ENCODE data around the gene CASZ1. TPM values are rescaled to one million over a fixed set of nuclear protein-coding genes. Genes with fewer than 3 reads are reported as not detected.

The CASZ1 gene
- total RNA-seq, 4 donors from 2014 or later, result 21.9 to 60.2 (median 29.6) TPM

GRCh38 chr1:10721381-10722321 is 74.8 kb downstream of the CASZ1 start:
- H3K27ac ChIP-seq (replicated peaks in 1 of 4), result no peak overlapping the region
- peaks cover 49 to 62% (median 54%) of the 10 kb centered on the region in 4 donors for H3K4me1 ChIP-seq
- no peaks in the 10 kb centered on the region for H3K27me3 ChIP-seq
- 72% methylated on average over 17 of the region's 26 CpGs for WGBS
- intact Hi-C loops (cut with DNase I), result no loop called here
- TF ChIP-seq CTCF (IDR thresholded peaks at IDR 0.05), result no peak
- TF ChIP-seq POLR2A (IDR thresholded peaks at IDR 0.05; ENCODE audit: low read depth), result no peak
- no peak for TF ChIP-seq EP300 (IDR thresholded peaks at IDR 0.05)
- no peak for TF ChIP-seq POLR2AphosphoS5 (IDR thresholded peaks at IDR 0.05)
- no peaks in the 10 kb centered on the region for H3K36me3 ChIP-seq
- no peak overlapping the region for H3K4me3 ChIP-seq
- DNase-seq (ENCODE audit: extremely low spot score), result no peak
- no peaks in the 10 kb centered on the region for H3K9me3 ChIP-seq

GRCh38 chr1:10720635-10721034 is 75.8 kb downstream of the CASZ1 start:
- H3K27ac ChIP-seq (replicated peaks in 1 of 4), result no peak overlapping the region
- intact Hi-C loops (cut with DNase I), result no loop called here
- no peaks in the 10 kb centered on the region for H3K27me3 ChIP-seq

GRCh38 chr1:10718083-10718415 is 78.4 kb downstream of the CASZ1 start:
- no peak for TF ChIP-seq CTCF (IDR thresholded peaks at IDR 0.05)
- no peak for TF ChIP-seq POLR2A (IDR thresholded peaks at IDR 0.05; ENCODE audit: low read depth)
- TF ChIP-seq EP300 (IDR thresholded peaks at IDR 0.05), result no peak
- Histone ChIP-seq H3K27ac (replicated peaks in 1 of 4) (no peak overlapping the region), H3K9me3 (no peaks in the 10 kb centered on the region), H3K4me3 (no peak overlapping the region), H3K36me3 (no peaks in the 10 kb centered on the region), H3K27me3 (peaks cover 0 to 4% (median 0%) of the 10 kb centered on the region in 4 donors), H3K4me1 (peaks cover 30 to 47% (median 38%) of the 10 kb centered on the region in 4 donors)
- 78% methylated on average over 9 of the region's 9 CpGs for WGBS
- intact Hi-C loops (cut with DNase I), result no loop called here
- DNase-seq (ENCODE audit: extremely low spot score), result no peak

More at GRCh38 chr1:10720635-10721034, 75.8 kb downstream of the CASZ1 start:
- WGBS, result 81% methylated on average over 10 of the region's 12 CpGs
- H3K9me3 ChIP-seq, result no peaks in the 10 kb centered on the region
- no peaks in the 10 kb centered on the region for H3K36me3 ChIP-seq
- H3K4me1 ChIP-seq, result peaks cover 41 to 59% (median 48%) of the 10 kb centered on the region in 4 donors
- H3K4me3 ChIP-seq, result no peak overlapping the region
- no peak for DNase-seq (ENCODE audit: extremely low spot score)
- TF ChIP-seq POLR2A (IDR thresholded peaks at IDR 0.05; ENCODE audit: low read depth) (no peak), POLR2AphosphoS5 (IDR thresholded peaks at IDR 0.05) (no peak), CTCF (IDR thresholded peaks at IDR 0.05) (no peak), EP300 (IDR thresholded peaks at IDR 0.05) (no peak)

DNA sequence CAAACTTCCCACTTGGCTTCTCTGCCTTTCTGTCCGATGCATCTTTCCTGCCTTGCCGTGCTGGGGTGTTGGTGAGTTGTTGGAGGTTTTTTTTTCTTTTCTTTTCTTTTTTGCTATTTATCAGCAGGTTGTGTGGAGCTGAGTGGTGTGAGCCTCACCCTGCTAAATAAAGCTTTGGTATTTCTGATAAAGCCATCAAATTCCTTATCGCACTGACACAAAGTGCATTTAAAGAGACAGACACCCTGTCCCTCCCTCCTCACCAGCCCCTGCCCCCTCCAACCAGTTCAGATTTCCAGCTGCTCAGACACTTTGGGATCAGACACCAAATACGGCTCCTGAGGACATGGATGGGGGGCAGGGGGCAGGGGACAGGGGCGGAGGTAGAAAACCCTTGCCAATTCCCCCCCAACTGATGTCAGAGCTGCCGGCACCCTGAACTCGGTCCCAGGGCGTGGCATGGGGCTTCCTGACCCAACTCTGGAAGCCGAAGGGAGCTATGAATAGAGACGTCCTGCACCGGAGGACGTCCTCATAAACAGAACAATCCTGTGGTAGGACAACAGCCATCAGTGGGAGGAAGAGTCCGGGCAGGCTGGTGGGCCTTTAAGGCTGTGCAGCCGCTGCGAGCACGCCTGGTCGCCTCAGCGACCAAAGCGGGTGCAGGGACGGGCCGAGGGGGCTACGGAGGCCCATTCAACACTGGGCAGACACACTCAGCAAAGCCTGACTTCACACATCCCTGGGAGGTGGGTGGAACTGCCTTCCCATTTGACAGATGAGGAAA is 79.0 kb downstream of the CASZ1 start:
- H3K27me3 ChIP-seq, result peaks cover 0 to 4% (median 0%) of the 10 kb centered on the region in 4 donors
- TF ChIP-seq POLR2AphosphoS5 (IDR thresholded peaks at IDR 0.05) (no peak), EP300 (IDR thresholded peaks at IDR 0.05) (no peak), CTCF (IDR thresholded peaks at IDR 0.05) (no peak), POLR2A (IDR thresholded peaks at IDR 0.05; ENCODE audit: low read depth) (no peak)
- DNase-seq (ENCODE audit: extremely low spot score), result no peak

More for the DNA sequence above, 79.0 kb downstream of the CASZ1 start:
- Histone ChIP-seq H3K4me3 (no peak overlapping the region), H3K27ac (replicated peaks in 1 of 4) (no peak overlapping the region), H3K9me3 (no peaks in the 10 kb centered on the region), H3K4me1 (peaks cover 29 to 51% (median 39%) of the 10 kb centered on the region in 4 donors), H3K36me3 (no peaks in the 10 kb centered on the region)
- WGBS, result 79% methylated on average over 15 of the region's 22 CpGs
- intact Hi-C loops (cut with DNase I), result no loop called here
